Mesenchymal stem cell (in vitro differentiated cells and primary cell): ENCODE data around the gene GPER1.

Experiments used
- DNase-seq: peaks from one replicate; pipeline ENCODE4 v3.0.0-alpha.2; 2013
- H2AFZ ChIP-seq: one replicate; pipeline ENCODE4 v1.6.1; 2013; ENCODE audit warnings: low read depth, mild to moderate bottlenecking, control low read depth, inconsistent platforms, low read length, moderate library complexity
- H2AK5ac ChIP-seq: 2 replicates; pipeline ENCODE4 v1.6.1; 2013; ENCODE audit warnings: low read length, moderate library complexity, mild to moderate bottlenecking, inconsistent platforms; ENCODE audit not compliant: severe bottlenecking
- H2BK120ac ChIP-seq: one replicate; pipeline ENCODE4 v1.6.1; 2013; ENCODE audit warnings: low read depth, mild to moderate bottlenecking, inconsistent platforms, low read length, moderate library complexity
- H2BK12ac ChIP-seq, 2 experiments: one replicate each; pipeline ENCODE4 v1.6.1; 2013; ENCODE audit warnings: inconsistent platforms in 2 of 2, low read length in 2 of 2, mild to moderate bottlenecking in 2 of 2, moderate library complexity in 2 of 2, control low read depth in 1 of 2
- H2BK15ac ChIP-seq: one replicate; pipeline ENCODE4 v1.6.1; 2013; ENCODE audit warnings: mild to moderate bottlenecking, low read depth, inconsistent platforms; ENCODE audit not compliant: poor library complexity, severe bottlenecking
- H2BK5ac ChIP-seq: 2 replicates; pipeline ENCODE4 v1.6.1; 2013; ENCODE audit warnings: low read depth, mild to moderate bottlenecking, low read length, control low read depth, inconsistent platforms; ENCODE audit not compliant: poor library complexity, severe bottlenecking
- H3K14ac ChIP-seq, 2 experiments: one replicate each; pipeline ENCODE4 v1.6.1; 2013; ENCODE audit warnings: inconsistent platforms in 2 of 2, low read length in 2 of 2, control low read depth in 1 of 2, mild to moderate bottlenecking in 1 of 2, moderate library complexity in 1 of 2
- H3K18ac ChIP-seq, 2 experiments: one replicate each; pipeline ENCODE4 v1.6.1; 2013; ENCODE audit warnings: inconsistent platforms in 2 of 2, low read length in 2 of 2, control low read depth in 1 of 2, low read depth in 1 of 2, mild to moderate bottlenecking in 1 of 2
- H3K23ac ChIP-seq, 2 experiments: one replicate each; pipeline ENCODE4 v1.6.1; 2013; ENCODE audit warnings: inconsistent platforms in 2 of 2, low read length in 2 of 2, mild to moderate bottlenecking in 2 of 2, moderate library complexity in 2 of 2, control low read depth in 1 of 2
- H3K27ac ChIP-seq: 2 replicates; pipeline ENCODE4 v1.5.1; 2013; ENCODE audit warnings: mild to moderate bottlenecking, moderate library complexity, low read length, control low read depth, inconsistent platforms; ENCODE audit not compliant: poor library complexity, severe bottlenecking
- H3K27me3 ChIP-seq, 2 experiments: 2 replicates each; pipeline versions ENCODE4 v1.6.1 to v1.7.0; 2013; ENCODE audit warnings: low read length in 2 of 2, mild to moderate bottlenecking in 2 of 2, moderate library complexity in 2 of 2, control low read depth in 1 of 2, inconsistent platforms in 1 of 2; ENCODE audit not compliant: control insufficient read depth in 1 of 2, insufficient read depth in 1 of 2
- H3K36me3 ChIP-seq, 2 experiments: 2 replicates each; pipeline versions ENCODE4 v1.6.1 to v1.7.0; 2013; ENCODE audit warnings: low read length in 2 of 2, control low read depth in 1 of 2, inconsistent platforms in 1 of 2, low read depth in 1 of 2, mild to moderate bottlenecking in 1 of 2; ENCODE audit not compliant: insufficient read depth in 2 of 2, control insufficient read depth in 1 of 2
- H3K4ac ChIP-seq, 2 experiments: one replicate each; pipeline ENCODE4 v1.6.1; 2013; ENCODE audit warnings: inconsistent platforms in 2 of 2, low read length in 2 of 2, mild to moderate bottlenecking in 2 of 2, moderate library complexity in 2 of 2, control low read depth in 1 of 2, low read depth in 1 of 2
- H3K4me1 ChIP-seq: 2 replicates; pipeline ENCODE4 v1.6.1; 2013; ENCODE audit warnings: low read depth, low read length, control low read depth; ENCODE audit not compliant: control insufficient read depth, insufficient read depth
- H3K4me2 ChIP-seq: 2 replicates; pipeline ENCODE4 v1.6.1; 2013; ENCODE audit warnings: low read length, mild to moderate bottlenecking, inconsistent platforms; ENCODE audit not compliant: poor library complexity, severe bottlenecking
- H3K4me3 ChIP-seq, 2 experiments: 2 replicates each; pipeline versions ENCODE4 v1.5.1 to v1.7.0; 2013; ENCODE audit warnings: low read length in 2 of 2, mild to moderate bottlenecking in 2 of 2, control low read depth in 1 of 2, low read depth in 1 of 2; ENCODE audit not compliant: insufficient read depth in 1 of 2
- H3K79me1 ChIP-seq: replicated peaks from 2 replicates; pipeline ENCODE4 v1.6.1; 2013; ENCODE audit warnings: mild to moderate bottlenecking, control low read depth, low read length, inconsistent platforms; ENCODE audit not compliant: poor library complexity, severe bottlenecking
- H3K9ac ChIP-seq: 2 replicates; pipeline ENCODE4 v1.7.0; 2013; ENCODE audit warnings: mild to moderate bottlenecking, low read length, moderate library complexity
- H3K9me3 ChIP-seq: 2 replicates; pipeline ENCODE4 v1.7.0; 2013; ENCODE audit warnings: mild to moderate bottlenecking, low read length; ENCODE audit not compliant: control insufficient read depth
- H4K8ac ChIP-seq: one replicate; pipeline ENCODE4 v1.6.1; 2013; ENCODE audit warnings: inconsistent platforms, mild to moderate bottlenecking, low read length, moderate library complexity
- H4K91ac ChIP-seq: one replicate; pipeline ENCODE4 v1.6.1; 2013; ENCODE audit warnings: mild to moderate bottlenecking, low read length, inconsistent platforms
- WGBS: methylation state at CpG from one replicate; pipeline ENCODE4 v1.1.7; 2013; ENCODE audit warnings: mixed read lengths; 5-methylcytosine and 5-hydroxymethylcytosine counted together

GPER1 gene

DNA sequence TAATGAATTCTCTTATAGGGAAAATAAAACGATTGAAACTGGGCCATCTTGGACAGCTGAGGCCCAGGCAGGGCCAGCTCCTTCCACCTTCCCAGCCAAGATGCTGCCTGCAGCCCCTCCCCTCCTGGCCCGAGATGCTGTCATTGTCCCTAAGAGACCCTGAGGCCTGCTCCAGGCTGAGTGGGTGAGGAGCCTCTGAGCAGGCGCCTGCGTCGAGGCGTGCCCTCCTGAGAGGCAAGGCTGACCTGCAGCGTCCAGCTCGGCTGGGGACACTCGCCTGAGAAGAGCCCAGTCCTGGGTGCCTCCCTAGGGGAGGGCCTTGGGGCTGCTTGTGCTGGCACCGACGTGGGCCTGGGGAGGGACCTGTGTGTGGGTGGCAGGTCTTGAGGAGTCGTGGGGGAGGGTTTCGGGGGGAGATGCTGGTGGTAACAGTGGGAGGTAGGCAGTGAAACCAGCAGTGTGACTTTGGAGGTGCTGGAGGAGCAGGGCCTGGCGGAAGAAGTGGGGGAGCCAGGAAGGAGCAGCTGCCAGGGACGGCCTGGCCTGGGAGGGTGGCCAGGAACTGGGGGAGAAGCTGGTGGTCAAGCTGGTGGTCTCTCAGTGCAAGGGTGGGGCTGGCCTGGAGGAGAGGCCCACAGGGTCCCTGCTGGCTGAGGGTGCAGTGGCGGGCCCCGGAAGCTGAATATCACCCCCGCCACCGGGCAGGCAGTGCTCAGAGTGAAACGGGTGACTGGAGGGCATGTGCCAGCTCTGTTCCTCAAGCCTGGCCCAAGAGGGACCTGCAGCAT lies 35.7 kb upstream of the GPER1 start:
- Histone ChIP-seq H3K14ac (no peak overlapping the region), H3K4me2 (no peak overlapping the region), H2BK5ac (no peak overlapping the region), H3K27ac (no peak overlapping the region), H3K4me1 (peaks cover 41% of the 10 kb centered on the region), H3K36me3 (peaks cover 0 to 41% of the 10 kb centered on the region in 2 experiments), H3K4me3 (no peak overlapping the region), H2AFZ (no peak overlapping the region), H2BK120ac (no peak overlapping the region), H3K4ac (no peak overlapping the region), H2BK12ac (no peak overlapping the region), H3K9me3 (no peaks in the 10 kb centered on the region), H2AK5ac (no peak overlapping the region), H4K8ac (no peak overlapping the region), H3K23ac (no peak overlapping the region), H3K27me3 (no peaks in the 10 kb centered on the region), H3K18ac (no peak overlapping the region), H3K9ac (peak overlapping the region; percentile 24), H3K79me1 (peaks cover 46% of the 10 kb centered on the region), H2BK15ac (no peak overlapping the region), H4K91ac (no peak overlapping the region)
- 92% methylated on average over 20 of the region's 20 CpGs for WGBS
- no peak for DNase-seq

DNA sequence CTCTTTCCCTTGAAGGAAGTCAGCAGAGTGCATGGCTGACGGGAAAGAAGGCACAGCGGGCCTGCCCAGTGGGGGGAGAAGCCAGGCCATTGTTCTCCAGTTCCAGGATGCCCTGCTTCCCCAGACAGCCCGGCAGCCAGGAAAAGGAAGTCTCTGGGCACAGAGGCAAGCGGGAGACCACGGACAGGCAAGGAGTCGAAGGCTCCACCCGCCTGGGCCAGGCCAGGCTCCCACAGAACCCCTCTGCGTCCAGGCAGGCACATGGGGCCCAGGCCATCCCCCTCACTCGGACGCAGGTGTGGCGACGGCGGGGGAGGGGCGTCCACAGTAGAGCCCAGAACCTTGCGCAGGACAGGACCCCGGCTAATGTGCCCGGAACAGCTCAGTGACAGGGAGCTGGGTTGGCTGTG lies 34.9 kb upstream of the GPER1 start:
- Histone ChIP-seq H2BK15ac (no peak overlapping the region), H3K79me1 (peaks cover 45% of the 10 kb centered on the region), H3K4ac (no peak overlapping the region), H2BK120ac (no peak overlapping the region), H2AK5ac (no peak overlapping the region), H3K9ac (no peak overlapping the region), H3K4me3 (no peak overlapping the region), H3K4me2 (no peak overlapping the region), H3K23ac (no peak overlapping the region), H3K27me3 (no peaks in the 10 kb centered on the region), H3K4me1 (peaks cover 44% of the 10 kb centered on the region), H2BK5ac (no peak overlapping the region), H3K18ac (no peak overlapping the region), H3K27ac (no peak overlapping the region), H3K9me3 (no peaks in the 10 kb centered on the region), H3K36me3 (peaks cover 0 to 49% of the 10 kb centered on the region in 2 experiments), H4K8ac (peak overlapping the region; percentile 39), H4K91ac (no peak overlapping the region), H2BK12ac (peak overlapping the region in 1 of 2 experiments; percentile 40), H2AFZ (no peak overlapping the region), H3K14ac (no peak overlapping the region)
- 88% methylated on average over 17 of the region's 17 CpGs for WGBS
- DNase-seq, result no peak

DNA sequence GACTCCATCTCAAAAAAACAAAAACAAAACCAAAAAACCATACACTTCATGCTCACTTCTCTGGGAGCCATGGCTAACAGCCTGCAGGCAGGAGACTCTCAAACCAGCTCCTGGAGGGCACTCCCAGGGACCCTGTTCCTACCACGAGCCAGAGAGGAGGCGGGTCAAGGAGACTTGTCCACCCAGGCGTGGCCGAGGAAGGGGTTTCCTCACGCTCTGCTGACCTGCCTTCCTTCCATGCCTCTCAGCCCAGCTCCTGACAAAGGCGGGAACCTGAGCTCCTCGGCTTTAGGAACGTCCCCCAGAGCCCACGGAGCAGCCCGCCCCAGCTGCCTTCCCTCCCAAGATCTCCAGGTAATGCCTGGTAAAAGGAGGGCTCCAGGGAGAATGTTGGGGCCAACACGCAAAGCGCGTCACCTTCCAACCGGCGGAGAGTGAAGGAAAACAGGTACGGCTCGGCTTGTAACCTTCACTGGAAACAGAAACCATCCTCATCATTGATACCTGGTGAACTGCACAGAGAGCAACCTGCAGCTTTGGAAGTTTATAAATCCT lies 34.0 kb upstream of the GPER1 start:
- no peak overlapping the region for H2BK120ac ChIP-seq
- no peak overlapping the region for H4K8ac ChIP-seq
- H3K4me2 ChIP-seq, result no peak overlapping the region
- DNase-seq, result no peak
- no peak overlapping the region for H3K4ac ChIP-seq
- no peak overlapping the region for H2AK5ac ChIP-seq
- H3K14ac ChIP-seq, result no peak overlapping the region
- no peaks in the 10 kb centered on the region for H3K27me3 ChIP-seq
- peaks cover 40% of the 10 kb centered on the region for H3K79me1 ChIP-seq
- 90% methylated on average over 17 of the region's 17 CpGs for WGBS
- no peak overlapping the region for H3K4me3 ChIP-seq
- H2AFZ ChIP-seq, result no peak overlapping the region
- no peak overlapping the region for H3K9ac ChIP-seq
- no peak overlapping the region for H2BK5ac ChIP-seq
- no peak overlapping the region for H3K23ac ChIP-seq
- no peak overlapping the region for H2BK15ac ChIP-seq
- no peak overlapping the region for H4K91ac ChIP-seq
- no peaks in the 10 kb centered on the region for H3K9me3 ChIP-seq
- H2BK12ac ChIP-seq, result no peak overlapping the region
- H3K18ac ChIP-seq, result no peak overlapping the region
- H3K36me3 ChIP-seq, result peaks cover 0 to 55% of the 10 kb centered on the region in 2 experiments
- H3K27ac ChIP-seq, result no peak overlapping the region
- H3K4me1 ChIP-seq, result peaks cover 48% of the 10 kb centered on the region

DNA sequence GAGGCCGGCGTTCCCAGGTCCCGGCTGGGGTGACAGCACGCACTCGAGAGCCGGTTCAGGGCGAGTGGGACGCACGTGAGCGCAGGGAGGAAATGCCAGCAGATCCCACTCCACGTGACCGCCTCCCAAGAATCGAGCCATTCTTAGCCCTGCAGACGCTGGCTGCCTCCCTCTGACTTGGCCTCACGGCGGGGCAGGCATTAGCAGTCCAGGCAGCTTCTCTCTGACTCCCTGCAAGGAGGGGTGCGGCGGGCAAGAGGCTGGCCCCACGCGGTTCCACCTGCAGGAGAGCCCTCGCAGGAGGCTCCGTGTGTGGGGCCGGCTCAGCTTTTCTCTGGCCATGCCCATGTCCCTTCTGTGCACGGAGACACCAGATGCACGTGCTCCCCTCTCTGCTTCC lies 33.5 kb upstream of the GPER1 start:
- Histone ChIP-seq H2BK5ac (no peak overlapping the region), H3K23ac (no peak overlapping the region), H2BK120ac (no peak overlapping the region), H2AK5ac (no peak overlapping the region), H4K91ac (no peak overlapping the region), H3K4me3 (no peak overlapping the region), H3K4ac (no peak overlapping the region), H3K4me1 (peaks cover 51% of the 10 kb centered on the region), H3K79me1 (peaks cover 34% of the 10 kb centered on the region), H3K27me3 (no peaks in the 10 kb centered on the region), H3K18ac (no peak overlapping the region), H2AFZ (no peak overlapping the region), H3K4me2 (no peak overlapping the region), H2BK12ac (no peak overlapping the region), H3K9me3 (no peaks in the 10 kb centered on the region), H4K8ac (no peak overlapping the region), H3K9ac (peak overlapping the region; percentile 36), H3K14ac (no peak overlapping the region), H3K27ac (no peak overlapping the region), H2BK15ac (no peak overlapping the region), H3K36me3 (peaks cover 0 to 55% of the 10 kb centered on the region in 2 experiments)
- 89% methylated on average over 25 of the region's 25 CpGs for WGBS
- DNase-seq, result no peak
